NCI-H128 (cell line): ENCODE results near the gene WFDC5.
"Not testable (repeated sequence)": the region's sequence is repeated elsewhere in the genome, so short reads cannot be mapped to it uniquely, and the experiment has no call there.

Experiments
- DNase-seq: peaks from one replicate; lab custom pipeline; 2025; ENCODE audit not compliant: unreplicated experiment; lab: John Stamatoyannopoulos, UW

Gene WFDC5

GRCh38 chr20:45090481-45090880, 24.5 kb downstream of the WFDC5 start:
- no peak for DNase-seq

- DNase-seq, result no peak
Measured at GRCh38 chr20:45088247-45088646, 26.7 kb downstream of the WFDC5 start.

GRCh38 chr20:45087814-45088213, 27.2 kb downstream of the WFDC5 start:
- DNase-seq, result no peak

GRCh38 chr20:45087097-45087790, 27.7 kb downstream of the WFDC5 start:
- no peak for DNase-seq

GRCh38 chr20:45085867-45086266, 29.1 kb downstream of the WFDC5 start:
- DNase-seq, result no peak

GRCh38 chr20:45085289-45085688, 29.7 kb downstream of the WFDC5 start:
- DNase-seq, result no peak

GRCh38 chr20:45083127-45083526, 31.8 kb downstream of the WFDC5 start:
- no peak for DNase-seq

- no peak for DNase-seq
Measured at GRCh38 chr20:45082468-45082867, 32.5 kb downstream of the WFDC5 start.

GRCh38 chr20:45080867-45081624, 33.9 kb downstream of the WFDC5 start:
- DNase-seq, result no peak

- DNase-seq, result no peak
Measured at GRCh38 chr20:45077559-45077958, 37.4 kb downstream of the WFDC5 start.

GRCh38 chr20:45073221-45073620, 41.8 kb downstream of the WFDC5 start:
- DNase-seq, result no peak

- DNase-seq, result no peak
Measured at GRCh38 chr20:45072066-45072465, 42.9 kb downstream of the WFDC5 start.

GRCh38 chr20:45070932-45071632, 43.9 kb downstream of the WFDC5 start:
- no peak for DNase-seq

GRCh38 chr20:45069261-45069660, 45.7 kb downstream of the WFDC5 start:
- DNase-seq, result no peak

- no peak for DNase-seq
Measured at GRCh38 chr20:45067558-45067957, 47.4 kb downstream of the WFDC5 start.

- no peak for DNase-seq
Measured at GRCh38 chr20:45067087-45067486, 47.9 kb downstream of the WFDC5 start.

GRCh38 chr20:45066372-45066771, 48.6 kb downstream of the WFDC5 start:
- no peak for DNase-seq

- no peak for DNase-seq
Measured at GRCh38 chr20:45064812-45065211, 50.2 kb downstream of the WFDC5 start.

- not testable (repeated sequence) for DNase-seq
Measured at GRCh38 chr20:45063107-45063506, 51.9 kb downstream of the WFDC5 start.

GRCh38 chr20:45061244-45061643, 53.7 kb downstream of the WFDC5 start:
- no peak for DNase-seq

- DNase-seq, result no peak
Measured at GRCh38 chr20:45060294-45060693, 54.7 kb downstream of the WFDC5 start.
